Measurements from ENCODE around the gene CTSL. TPM values are rescaled to one million over a fixed set of nuclear protein-coding genes. Genes with fewer than 3 reads are reported as not detected.
A peak's percentile ranks its signal among the peaks of the same experiment; 100 is the strongest.

CTSL gene
- total and polyA plus RNA-seq, 2 experiments from 2014 or later: 34.5 to 35.3 TPM

DNA sequence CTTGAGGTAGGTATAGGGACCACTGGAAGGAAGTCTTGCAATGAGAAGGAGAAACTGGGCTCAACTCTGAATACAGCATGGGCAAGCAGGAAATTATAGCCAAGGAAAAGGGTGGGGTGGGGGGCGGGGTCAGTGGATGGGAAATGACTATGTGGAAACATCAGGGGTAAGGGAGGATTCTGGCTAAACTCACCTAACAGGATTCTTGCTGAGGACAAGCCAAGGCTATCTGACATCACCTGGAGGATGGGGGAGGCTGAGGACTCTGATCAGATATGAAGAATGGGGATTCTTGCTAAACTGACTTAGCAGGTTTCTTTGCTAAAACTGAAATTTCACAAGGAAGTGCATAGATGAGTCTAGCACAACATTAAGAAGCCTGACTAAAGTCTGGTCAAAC is 40.8 kb downstream of the CTSL start:
- Histone ChIP-seq H3K9me2 (ENCODE audit: insufficient read depth) (no peaks in the 10 kb centered on the region), H3K27ac (ENCODE audit: low read depth) (no peak overlapping the region), H3K4me1 (ENCODE audit: insufficient read depth) (peaks cover 24% of the 10 kb centered on the region), H3K36me3 (ENCODE audit: insufficient read depth) (no peaks in the 10 kb centered on the region), H3K4me3 (no peak overlapping the region), H3K4me2 (no peak overlapping the region), H4K20me1 (replicated peaks; ENCODE audit: insufficient read depth) (no peaks in the 10 kb centered on the region), H2AFZ (no peak overlapping the region), H3K79me2 (replicated peaks; ENCODE audit: insufficient read depth) (no peaks in the 10 kb centered on the region), H3K27me3 (ENCODE audit: insufficient read depth) (no peaks in the 10 kb centered on the region), H3F3A (replicated peaks; ENCODE audit: low read depth) (no peaks in the 10 kb centered on the region)
- peak; percentile 53 for DNase-seq (ENCODE audit: low spot score)
- no peaks in the 10 kb centered on the region for H3K36me3 Mint-ChIP-seq (ENCODE audit: low read depth)
- no peaks in the 10 kb centered on the region for H3K27me3 Mint-ChIP-seq (ENCODE audit: insufficient read depth, low read depth, poor library complexity)
- peaks cover 24% of the 10 kb centered on the region for H3K4me1 Mint-ChIP-seq
- no peak overlapping the region for H3K4me3 Mint-ChIP-seq
- peak; percentile 22; the same call in 2 of the 3 replicates for ATAC-seq
- H3K27ac Mint-ChIP-seq: no peak overlapping the region
- TF ChIP-seq CTCF (conservative IDR thresholded peaks at IDR 0.05; ENCODE audit: low read depth in 2 of 2) (no peak), ZNF114 (CRISPR knock-in tag; IDR thresholded peaks at IDR 0.05) (no peak), ZNF331 (CRISPR knock-in tag; IDR thresholded peaks at IDR 0.05; ENCODE audit: low read depth) (no peak), POLR2AphosphoS5 (IDR thresholded peaks at IDR 0.05; ENCODE audit: low read depth) (no peak), NANOG (IDR thresholded peaks at IDR 0.05; ENCODE audit: borderline replicate concordance) (no peak), EZH2 (IDR thresholded peaks at IDR 0.05; ENCODE audit: low read depth, unreplicated experiment) (no peak), CREB1 (CRISPR knock-in tag; IDR thresholded peaks at IDR 0.05; ENCODE audit: low read depth) (no peak), JUNB (IDR thresholded peaks at IDR 0.05; ENCODE audit: unreplicated experiment) (no peak), ZNF462 (CRISPR knock-in tag; IDR thresholded peaks at IDR 0.05) (no peak), STAT1 (IDR thresholded peaks at IDR 0.05; ENCODE audit: unreplicated experiment) (no peak), EZH2phosphoT487 (IDR thresholded peaks at IDR 0.05; ENCODE audit: unreplicated experiment) (no peak), ETS1 (IDR thresholded peaks at IDR 0.05) (no peak)
- TF ChIP-seq, protein P1, sequence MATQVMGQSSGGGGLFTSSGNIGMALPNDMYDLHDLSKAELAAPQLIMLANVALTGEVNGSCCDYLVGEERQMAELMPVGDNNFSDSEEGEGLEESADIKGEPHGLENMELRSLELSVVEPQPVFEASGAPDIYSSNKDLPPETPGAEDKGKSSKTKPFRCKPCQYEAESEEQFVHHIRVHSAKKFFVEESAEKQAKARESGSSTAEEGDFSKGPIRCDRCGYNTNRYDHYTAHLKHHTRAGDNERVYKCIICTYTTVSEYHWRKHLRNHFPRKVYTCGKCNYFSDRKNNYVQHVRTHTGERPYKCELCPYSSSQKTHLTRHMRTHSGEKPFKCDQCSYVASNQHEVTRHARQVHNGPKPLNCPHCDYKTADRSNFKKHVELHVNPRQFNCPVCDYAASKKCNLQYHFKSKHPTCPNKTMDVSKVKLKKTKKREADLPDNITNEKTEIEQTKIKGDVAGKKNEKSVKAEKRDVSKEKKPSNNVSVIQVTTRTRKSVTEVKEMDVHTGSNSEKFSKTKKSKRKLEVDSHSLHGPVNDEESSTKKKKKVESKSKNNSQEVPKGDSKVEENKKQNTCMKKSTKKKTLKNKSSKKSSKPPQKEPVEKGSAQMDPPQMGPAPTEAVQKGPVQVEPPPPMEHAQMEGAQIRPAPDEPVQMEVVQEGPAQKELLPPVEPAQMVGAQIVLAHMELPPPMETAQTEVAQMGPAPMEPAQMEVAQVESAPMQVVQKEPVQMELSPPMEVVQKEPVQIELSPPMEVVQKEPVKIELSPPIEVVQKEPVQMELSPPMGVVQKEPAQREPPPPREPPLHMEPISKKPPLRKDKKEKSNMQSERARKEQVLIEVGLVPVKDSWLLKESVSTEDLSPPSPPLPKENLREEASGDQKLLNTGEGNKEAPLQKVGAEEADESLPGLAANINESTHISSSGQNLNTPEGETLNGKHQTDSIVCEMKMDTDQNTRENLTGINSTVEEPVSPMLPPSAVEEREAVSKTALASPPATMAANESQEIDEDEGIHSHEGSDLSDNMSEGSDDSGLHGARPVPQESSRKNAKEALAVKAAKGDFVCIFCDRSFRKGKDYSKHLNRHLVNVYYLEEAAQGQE (IDR thresholded peaks at IDR 0.05; ENCODE audit: unreplicated experiment): no peak
- H3K9me3 Mint-ChIP-seq: no peaks in the 10 kb centered on the region
